ENCODE measurements around the gene NUCB2. TPM values are rescaled to one million over a fixed set of nuclear protein-coding genes. Genes with fewer than 3 reads are reported as not detected.

NUCB2 gene
- polyA plus RNA-seq, 2 of the 4 experiments (the other 2 are of a cell fraction), result 36.7 to 92.5 TPM

- ChIA-PET CTCF (interaction anchor here (0.6 to 4.7 kb wide), 3 partner anchors 15 to 118 kb away, joined by 4 to 31 read pairs (median 4); no protein-coding TSS in a partner anchor), POLR2A (no interaction called here)
- H3K9me3 ChIP-seq, result peaks cover 25% of the 10 kb centered on the region
- no peak overlapping the region for H3K4me3 ChIP-seq
- ATAC-seq, result no peak
- H3K27ac ChIP-seq, result no peak overlapping the region
- H3K4me1 ChIP-seq, result no peaks in the 10 kb centered on the region
- FAIRE-seq, result no peak
- DNase-seq (ENCODE audit: low read depth in 1 of 2, low spot score in 1 of 2), result no peak
- no peak for TF ChIP-seq BHLHE40 (IDR thresholded peaks at IDR 0.05; ENCODE audit: low read depth, low read length)
- no peak for TF ChIP-seq FOXS1 (CRISPR knock-in tag; IDR thresholded peaks at IDR 0.05)
- TF ChIP-seq RCOR1 (IDR thresholded peaks at IDR 0.05; ENCODE audit: low read depth, low read length), result no peak
- TF ChIP-seq CHD2 (IDR thresholded peaks at IDR 0.05; ENCODE audit: low read length, partially characterized antibody), result no peak
- TF ChIP-seq PHF8 (IDR thresholded peaks at IDR 0.05; ENCODE audit: borderline replicate concordance, low read depth), result no peak
- no peak for TF ChIP-seq FOSB (CRISPR knock-in tag; IDR thresholded peaks at IDR 0.05)
- TF ChIP-seq RFX5 (IDR thresholded peaks at IDR 0.05), result no peak
- no peak for TF ChIP-seq CHD4 (IDR thresholded peaks at IDR 0.05; ENCODE audit: borderline replicate concordance)
- TF ChIP-seq EP300 (IDR thresholded peaks at IDR 0.05), result no peak
- no peak for TF ChIP-seq HDAC2 (IDR thresholded peaks at IDR 0.05)
- TF ChIP-seq USF2 (IDR thresholded peaks at IDR 0.05), result no peak
- TF ChIP-seq NPAS2 (CRISPR knock-in tag; IDR thresholded peaks at IDR 0.05; ENCODE audit: borderline replicate concordance), result no peak
- TF ChIP-seq GATA3 (IDR thresholded peaks at IDR 0.05; ENCODE audit: borderline replicate concordance), result no peak
- no peak for TF ChIP-seq SREBF2 (IDR thresholded peaks at IDR 0.05)
- no peak for TF ChIP-seq RAD21 (conservative IDR thresholded peaks at IDR 0.05 in 1 of 2, IDR thresholded peaks at IDR 0.05 in 1 of 2)
- TF ChIP-seq RNF2 (IDR thresholded peaks at IDR 0.05; ENCODE audit: borderline replicate concordance, low read depth), result no peak
- TF ChIP-seq ZFP36 (IDR thresholded peaks at IDR 0.05; ENCODE audit: borderline replicate concordance, partially characterized antibody), result no peak
- no peak for TF ChIP-seq HEYL (CRISPR knock-in tag; IDR thresholded peaks at IDR 0.05)
- H3K4me2 ChIP-seq, result no peak overlapping the region
Observed at GRCh38 chr11:17369094-17369493, 92.6 kb downstream of the NUCB2 start.

DNA sequence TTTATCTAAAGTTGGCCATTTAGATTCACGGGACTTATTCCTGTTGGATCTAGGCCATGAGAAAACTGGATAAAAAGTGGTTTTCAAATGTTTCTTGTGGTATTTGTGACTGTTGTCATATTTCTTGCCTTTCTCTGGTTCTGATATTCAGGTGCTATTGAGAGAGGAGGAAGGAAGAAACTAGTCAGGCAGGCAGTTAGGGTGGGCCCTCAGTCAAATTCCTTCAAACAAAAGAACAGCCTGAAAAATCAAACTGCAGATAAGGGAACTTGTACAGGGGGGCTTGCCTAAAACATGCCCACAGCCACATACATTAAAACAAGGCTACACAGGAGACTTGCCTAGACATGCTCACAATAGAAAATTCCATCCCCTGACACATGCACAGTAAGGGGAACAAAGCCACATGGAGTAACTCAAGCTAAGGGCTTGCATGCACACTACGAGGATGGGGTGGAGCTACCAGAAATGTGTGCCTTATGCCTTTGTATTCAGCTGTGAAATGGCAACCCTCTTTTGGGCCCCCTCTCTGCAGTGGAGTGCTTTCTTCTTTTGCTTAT is 93.2 kb downstream of the NUCB2 start:
- ChIA-PET CTCF (interaction anchor here (0.6 to 2.3 kb wide), 5 partner anchors 14 to 135 kb away, joined by 3 to 21 read pairs (median 4); no protein-coding TSS in a partner anchor), POLR2A (no interaction called here)
- H3K4me2 ChIP-seq, result no peak overlapping the region
- ATAC-seq (no peak), FAIRE-seq (no peak), DNase-seq (ENCODE audit: low read depth in 1 of 2, low spot score in 1 of 2) (no peak)
- no peak overlapping the region for H3K4me3 ChIP-seq
- H3K27ac ChIP-seq, result no peak overlapping the region
- no peak for TF ChIP-seq NR3C1 (IDR thresholded peaks at IDR 0.05)
- peak; percentile 97 for TF ChIP-seq ZFP36 (IDR thresholded peaks at IDR 0.05; ENCODE audit: borderline replicate concordance, partially characterized antibody)
- no peaks in the 10 kb centered on the region for H3K4me1 ChIP-seq
- peaks cover 25% of the 10 kb centered on the region for H3K9me3 ChIP-seq
- WGBS (ENCODE audit: missing lambda C conversion rate), result 59% methylated on average over 2 of the region's 2 CpGs

DNA sequence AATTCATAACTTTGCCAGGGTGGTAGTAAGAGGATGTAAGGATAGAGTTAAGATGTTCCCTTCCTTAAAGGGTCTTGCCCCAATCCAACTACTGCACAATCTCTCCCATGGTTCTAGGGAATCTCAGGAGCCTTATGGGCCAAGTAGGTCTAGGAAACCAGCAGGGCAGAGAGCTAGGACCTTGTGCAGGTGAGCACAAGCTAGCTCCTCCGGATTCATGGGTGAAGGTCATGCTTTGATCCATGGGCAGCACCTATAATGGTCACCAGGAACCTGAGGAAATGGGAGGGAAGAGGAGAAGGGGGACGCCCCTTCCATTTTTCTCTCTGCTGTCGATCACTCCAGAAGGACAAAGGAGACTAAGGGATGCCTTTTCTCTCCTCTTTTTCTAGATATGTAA is 95.1 kb downstream of the NUCB2 start:
- FAIRE-seq (no peak), ATAC-seq (no peak), DNase-seq (ENCODE audit: low read depth in 1 of 2, low spot score in 1 of 2) (peak in 1 of 2 experiments; percentile 58)
- Histone ChIP-seq H3K4me1 (no peaks in the 10 kb centered on the region), H3K9me3 (peaks cover 25% of the 10 kb centered on the region), H3K27ac (no peak overlapping the region), H3K4me3 (no peak overlapping the region), H3K4me2 (no peak overlapping the region)
- no peak for TF ChIP-seq CTCF (IDR thresholded peaks at IDR 0.05)
- TF ChIP-seq FOSL2 (IDR thresholded peaks at IDR 0.05), result no peak
- no peak for TF ChIP-seq FOSL2 (CRISPR knock-in tag; IDR thresholded peaks at IDR 0.05)
- no peak for TF ChIP-seq USF2 (IDR thresholded peaks at IDR 0.05)
- no peak for TF ChIP-seq EHF (CRISPR knock-in tag; IDR thresholded peaks at IDR 0.05)
- no peak for TF ChIP-seq HOXB5 (CRISPR knock-in tag; IDR thresholded peaks at IDR 0.05)
- TF ChIP-seq RFX5 (IDR thresholded peaks at IDR 0.05), result no peak
- no peak for TF ChIP-seq ZNF302 (CRISPR knock-in tag; IDR thresholded peaks at IDR 0.05)
- TF ChIP-seq BHLHE40 (IDR thresholded peaks at IDR 0.05; ENCODE audit: low read depth, low read length), result no peak
- no peak for TF ChIP-seq CBX2 (IDR thresholded peaks at IDR 0.05; ENCODE audit: borderline replicate concordance, low read depth)
- no peak for TF ChIP-seq ZC3H11A (IDR thresholded peaks at IDR 0.05)
- TF ChIP-seq TP53 (CRISPR knock-in tag; IDR thresholded peaks at IDR 0.05), result no peak
- TF ChIP-seq RCOR1 (IDR thresholded peaks at IDR 0.05; ENCODE audit: low read depth, low read length), result no peak
- CTCF ChIA-PET, result interaction anchor here (0.9 to 2.3 kb wide), 3 partner anchors 12 to 157 kb away, joined by 3 to 21 read pairs (median 4); no protein-coding TSS in a partner anchor
- POLR2A ChIA-PET, result no interaction called here
- WGBS (ENCODE audit: missing lambda C conversion rate), result 43% methylated on average over 3 of the region's 3 CpGs
